ENCODE results near the gene TMEM135.

Gene TMEM135

GRCh38 chr11:87366346-87366745 lies 328.6 kb downstream of the TMEM135 start:
- H3K27me3 ChIP-seq (ENCODE audit: insufficient read depth, low read length) = no peaks in the 10 kb centered on the region
- H3K9me3 ChIP-seq (ENCODE audit: low read length) = no peaks in the 10 kb centered on the region
- H3K9ac ChIP-seq (ENCODE audit: low read length) = no peak overlapping the region
- no peaks in the 10 kb centered on the region for H3K79me2 ChIP-seq (ENCODE audit: insufficient read depth, low read length)
- TF ChIP-seq EZH2 (IDR thresholded peaks at IDR 0.05; ENCODE audit: borderline replicate concordance, low read length) (no peak), CTCF (IDR thresholded peaks at IDR 0.05; ENCODE audit: low read length) (no peak)
- H3F3A ChIP-seq (ENCODE audit: insufficient read depth, low read length) = no peaks in the 10 kb centered on the region
- no peaks in the 10 kb centered on the region for H3K4me1 ChIP-seq (ENCODE audit: insufficient read depth, low read length, severe bottlenecking)
- no peak overlapping the region for H3K4me2 ChIP-seq (ENCODE audit: low read length)
- no peak overlapping the region for H3K27ac ChIP-seq (ENCODE audit: low read depth, low read length, poor library complexity, severe bottlenecking)
- no peak overlapping the region for H3K4me3 ChIP-seq (ENCODE audit: low read depth, low read length, poor library complexity, severe bottlenecking)
- H4K20me1 ChIP-seq (ENCODE audit: insufficient read depth, low read length) = no peaks in the 10 kb centered on the region
- no peaks in the 10 kb centered on the region for H3K36me3 ChIP-seq (ENCODE audit: insufficient read depth, low read length)
- H3K9me2 ChIP-seq (ENCODE audit: low read depth, low read length) = no peaks in the 10 kb centered on the region
- no peak overlapping the region for H2AFZ ChIP-seq (ENCODE audit: low read length)

- H3K36me3 ChIP-seq (ENCODE audit: insufficient read depth, low read length) = no peaks in the 10 kb centered on the region
- H3K4me1 ChIP-seq (ENCODE audit: insufficient read depth, low read length, severe bottlenecking) = no peaks in the 10 kb centered on the region
- no peak overlapping the region for H3K27ac ChIP-seq (ENCODE audit: low read depth, low read length, poor library complexity, severe bottlenecking)
- H3K27me3 ChIP-seq (ENCODE audit: insufficient read depth, low read length) = no peaks in the 10 kb centered on the region
- H3K9me2 ChIP-seq (ENCODE audit: low read depth, low read length) = no peaks in the 10 kb centered on the region
- H4K20me1 ChIP-seq (ENCODE audit: insufficient read depth, low read length) = no peaks in the 10 kb centered on the region
- no peaks in the 10 kb centered on the region for H3K79me2 ChIP-seq (ENCODE audit: insufficient read depth, low read length)
- H3K9me3 ChIP-seq (ENCODE audit: low read length) = no peaks in the 10 kb centered on the region
- TF ChIP-seq EZH2 (IDR thresholded peaks at IDR 0.05; ENCODE audit: borderline replicate concordance, low read length) = no peak
- TF ChIP-seq CTCF (IDR thresholded peaks at IDR 0.05; ENCODE audit: low read length) = no peak
- H2AFZ ChIP-seq (ENCODE audit: low read length) = no peak overlapping the region
- no peaks in the 10 kb centered on the region for H3F3A ChIP-seq (ENCODE audit: insufficient read depth, low read length)
- H3K9ac ChIP-seq (ENCODE audit: low read length) = no peak overlapping the region
- H3K4me2 ChIP-seq (ENCODE audit: low read length) = no peak overlapping the region
- H3K4me3 ChIP-seq (ENCODE audit: low read depth, low read length, poor library complexity, severe bottlenecking) = no peak overlapping the region
Measured at GRCh38 chr11:87366763-87367405, 329.1 kb downstream of the TMEM135 start.

- H3K27ac ChIP-seq (ENCODE audit: low read depth, low read length, poor library complexity, severe bottlenecking) = no peak overlapping the region
- no peaks in the 10 kb centered on the region for H4K20me1 ChIP-seq (ENCODE audit: insufficient read depth, low read length)
- no peaks in the 10 kb centered on the region for H3K36me3 ChIP-seq (ENCODE audit: insufficient read depth, low read length)
- TF ChIP-seq CTCF (IDR thresholded peaks at IDR 0.05; ENCODE audit: low read length) = no peak
- TF ChIP-seq EZH2 (IDR thresholded peaks at IDR 0.05; ENCODE audit: borderline replicate concordance, low read length) = no peak
- H3K79me2 ChIP-seq (ENCODE audit: insufficient read depth, low read length) = no peaks in the 10 kb centered on the region
- no peaks in the 10 kb centered on the region for H3K9me2 ChIP-seq (ENCODE audit: low read depth, low read length)
- H3K4me1 ChIP-seq (ENCODE audit: insufficient read depth, low read length, severe bottlenecking) = no peaks in the 10 kb centered on the region
- H2AFZ ChIP-seq (ENCODE audit: low read length) = no peak overlapping the region
- no peak overlapping the region for H3K4me2 ChIP-seq (ENCODE audit: low read length)
- H3K27me3 ChIP-seq (ENCODE audit: insufficient read depth, low read length) = no peaks in the 10 kb centered on the region
- H3F3A ChIP-seq (ENCODE audit: insufficient read depth, low read length) = no peaks in the 10 kb centered on the region
- no peak overlapping the region for H3K4me3 ChIP-seq (ENCODE audit: low read depth, low read length, poor library complexity, severe bottlenecking)
- H3K9me3 ChIP-seq (ENCODE audit: low read length) = no peaks in the 10 kb centered on the region
- H3K9ac ChIP-seq (ENCODE audit: low read length) = no peak overlapping the region
Measured at GRCh38 chr11:87368151-87368550, 330.4 kb downstream of the TMEM135 start.
